ENCODE data around the gene SHD.

GRCh38 chr19:4327877-4328242 lies 48.8 kb downstream of the SHD start:
- TF ChIP-seq POLR2A (IDR thresholded peaks at IDR 0.05; ENCODE audit: borderline replicate concordance, extremely low read depth, insufficient read depth, insufficient read length) (no peak), CTCF (IDR thresholded peaks at IDR 0.05 in 2 of 3, conservative IDR thresholded peaks at IDR 0.05 in 1 of 3; ENCODE audit: borderline replicate concordance in 1 of 3, insufficient read depth in 1 of 3, low read depth in 2 of 3, low read length in 2 of 3) (no peak), ZFX (IDR thresholded peaks at IDR 0.05) (no peak), ZNF274 (IDR thresholded peaks at IDR 0.05; ENCODE audit: low read depth, low read length) (no peak), ZBTB33 (IDR thresholded peaks at IDR 0.05; ENCODE audit: extremely low read depth, insufficient replicate concordance, low read length) (no peak), ATF3 (IDR thresholded peaks at IDR 0.05) (no peak), RAD21 (IDR thresholded peaks at IDR 0.05; ENCODE audit: low read depth) (no peak), REST (IDR thresholded peaks at IDR 0.05; ENCODE audit: low read depth) (no peak), EZH2 (IDR thresholded peaks at IDR 0.05) (no peak), MAX (IDR thresholded peaks at IDR 0.05) (no peak)

Measured in HCT116 (cell line).